Hepatocyte (in vitro differentiated cells): ENCODE results near the gene EFHD1. TPM values are rescaled to one million over a fixed set of nuclear protein-coding genes. Genes with fewer than 3 reads are reported as not detected.

Source experiments
- DNase-seq: peaks from one replicate; pipeline ENCODE4 v3.0.0-alpha.2; 2016; ENCODE audit warnings: low spot score
- H2AFZ ChIP-seq: fragments of 200-600 bp; sonication (generic); 2 replicates; pipeline ENCODE4 v1.6.0; 2016; ENCODE audit warnings: antibody characterized with exemption, mild to moderate bottlenecking
- H3K27ac ChIP-seq: fragments of 200-600 bp; sonication (generic); 2 replicates; pipeline ENCODE4 v1.5.1; 2016; ENCODE audit warnings: mild to moderate bottlenecking
- H3K27me3 ChIP-seq: fragments of 200-600 bp; sonication (generic); 2 replicates; pipeline ENCODE4 v1.6.1; 2016
- H3K36me3 ChIP-seq: fragments of 200-600 bp; sonication (generic); replicated peaks from 2 replicates; pipeline ENCODE4 v1.5.1; 2016; ENCODE audit warnings: low read depth; ENCODE audit not compliant: insufficient read depth
- H3K4me1 ChIP-seq: fragments of 200-600 bp; sonication (generic); 2 replicates; pipeline ENCODE4 v1.5.1; 2016; ENCODE audit warnings: mild to moderate bottlenecking, moderate library complexity; ENCODE audit not compliant: insufficient read depth
- H3K4me2 ChIP-seq: fragments of 200-600 bp; sonication (generic); 2 replicates; pipeline ENCODE4 v1.6.0; 2016
- H3K4me3 ChIP-seq: fragments of 200-600 bp; sonication (generic); 2 replicates; pipeline ENCODE4 v1.5.1; 2016; ENCODE audit warnings: mild to moderate bottlenecking
- H3K79me2 ChIP-seq: fragments of 200-600 bp; sonication (generic); 2 replicates; pipeline ENCODE4 v1.6.0; 2017; ENCODE audit warnings: mild to moderate bottlenecking
- H3K9me2 ChIP-seq: fragments of 200-600 bp; sonication (generic); replicated peaks from 2 replicates; pipeline ENCODE4 v1.6.0; 2017; ENCODE audit warnings: mild to moderate bottlenecking; ENCODE audit not compliant: insufficient read depth
- H3K9me3 ChIP-seq: fragments of 200-600 bp; sonication (generic); 2 replicates; pipeline ENCODE4 v1.5.1; 2016; ENCODE audit warnings: low read depth, mild to moderate bottlenecking
- H4K20me1 ChIP-seq: fragments of 200-600 bp; sonication (generic); 2 replicates; pipeline ENCODE4 v1.6.0; 2016; ENCODE audit warnings: mild to moderate bottlenecking; ENCODE audit not compliant: insufficient read depth, poor library complexity, severe bottlenecking
- EZH2 ChIP-seq: fragments of 200-600 bp; sonication (generic); IDR thresholded peaks from 2 replicates; pipeline ENCODE4 v1.6.1; 2016; ENCODE audit warnings: antibody characterized with exemption, mild to moderate bottlenecking, borderline replicate concordance
- EZH2phosphoT487 ChIP-seq: fragments of 200-600 bp; sonication (generic); IDR thresholded peaks from one replicate; pipeline ENCODE4 v1.6.1; 2018; ENCODE audit warnings: antibody characterized with exemption, mild to moderate bottlenecking, low read depth, moderate library complexity; ENCODE audit not compliant: unreplicated experiment, severe bottlenecking
- WGBS: methylation state at CpG from one replicate; pipeline ENCODE4 v1.1.6; 2016; ENCODE audit warnings: low lambda C conversion rate; ENCODE audit errors: missing lambda C conversion rate; 5-methylcytosine and 5-hydroxymethylcytosine counted together
- polyA plus RNA-seq: library from polyadenylated mRNA; unstranded; fragments of >200 nt; fragmentation: Nextera tagmentation; extraction: Ambion mirVana; gene quantifications from 2 replicates; pipeline ENCODE4 v1.2.1, GENCODE V29; 2016
- small RNA-seq: library from RNA; depleted of rRNA; stranded (forward); fragments of <200 nt; gene quantifications from one replicate; pipeline ENCODE3, GENCODE V24; 2014
- total RNA-seq: library from RNA; depleted of rRNA; stranded (reverse); fragments of >200 nt; gene quantifications from 2 replicates; pipeline ENCODE4 v1.2.3, GENCODE V29; 2014
- TF ChIP-seq, protein P1 (sequence below): fragments of 200-600 bp; sonication (generic); IDR thresholded peaks from 2 replicates; pipeline ENCODE4 v1.5.1; 2016; ENCODE audit warnings: antibody characterized with exemption, mild to moderate bottlenecking; ENCODE audit not compliant: poor library complexity

EFHD1 gene
- total and polyA plus RNA-seq, 2 experiments from 2014 or later, result 3.0 to 6.7 TPM

DNA sequence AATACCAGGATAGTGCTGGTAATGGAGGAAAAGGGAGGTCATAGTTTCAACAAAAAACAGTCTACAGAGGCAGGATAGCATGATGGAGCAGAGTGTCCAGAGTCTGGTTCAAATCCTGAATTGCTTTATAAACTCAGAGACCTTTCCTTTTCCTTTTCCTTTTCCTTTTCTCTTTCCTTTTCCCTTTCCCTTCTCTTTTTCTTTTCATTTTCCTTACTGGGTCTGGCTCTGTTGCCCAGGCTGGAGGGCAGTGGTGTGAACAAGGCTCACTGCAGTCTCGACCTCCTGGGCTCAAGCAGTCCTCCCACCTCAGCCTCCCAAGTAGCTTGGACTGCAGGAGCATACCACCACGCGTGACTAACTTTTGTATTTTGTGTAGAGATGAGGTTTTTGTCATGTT, 95.4 kb downstream of the EFHD1 start:
- no peaks in the 10 kb centered on the region for H3K36me3 ChIP-seq
- no peaks in the 10 kb centered on the region for H3K4me1 ChIP-seq
- 97% methylated on average over 3 of the region's 3 CpGs for WGBS
- no peak for DNase-seq
- TF ChIP-seq EZH2, result no peak
- TF ChIP-seq, protein P1, sequence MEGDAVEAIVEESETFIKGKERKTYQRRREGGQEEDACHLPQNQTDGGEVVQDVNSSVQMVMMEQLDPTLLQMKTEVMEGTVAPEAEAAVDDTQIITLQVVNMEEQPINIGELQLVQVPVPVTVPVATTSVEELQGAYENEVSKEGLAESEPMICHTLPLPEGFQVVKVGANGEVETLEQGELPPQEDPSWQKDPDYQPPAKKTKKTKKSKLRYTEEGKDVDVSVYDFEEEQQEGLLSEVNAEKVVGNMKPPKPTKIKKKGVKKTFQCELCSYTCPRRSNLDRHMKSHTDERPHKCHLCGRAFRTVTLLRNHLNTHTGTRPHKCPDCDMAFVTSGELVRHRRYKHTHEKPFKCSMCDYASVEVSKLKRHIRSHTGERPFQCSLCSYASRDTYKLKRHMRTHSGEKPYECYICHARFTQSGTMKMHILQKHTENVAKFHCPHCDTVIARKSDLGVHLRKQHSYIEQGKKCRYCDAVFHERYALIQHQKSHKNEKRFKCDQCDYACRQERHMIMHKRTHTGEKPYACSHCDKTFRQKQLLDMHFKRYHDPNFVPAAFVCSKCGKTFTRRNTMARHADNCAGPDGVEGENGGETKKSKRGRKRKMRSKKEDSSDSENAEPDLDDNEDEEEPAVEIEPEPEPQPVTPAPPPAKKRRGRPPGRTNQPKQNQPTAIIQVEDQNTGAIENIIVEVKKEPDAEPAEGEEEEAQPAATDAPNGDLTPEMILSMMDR, result no peak
- no peak for TF ChIP-seq EZH2phosphoT487
- no peaks in the 10 kb centered on the region for H3K9me3 ChIP-seq
- peaks cover 86% of the 10 kb centered on the region for H3K79me2 ChIP-seq
- no peak overlapping the region for H3K4me3 ChIP-seq
- H4K20me1 ChIP-seq, result peaks cover 56% of the 10 kb centered on the region
- no peak overlapping the region for H2AFZ ChIP-seq
- no peaks in the 10 kb centered on the region for H3K9me2 ChIP-seq
- no peak overlapping the region for H3K4me2 ChIP-seq
- H3K27me3 ChIP-seq, result no peaks in the 10 kb centered on the region
- no peak overlapping the region for H3K27ac ChIP-seq

- no peak overlapping the region for H3K4me3 ChIP-seq
- TF ChIP-seq, protein P1, result no peak
- no peak for TF ChIP-seq EZH2
- no peak for TF ChIP-seq EZH2phosphoT487
- H4K20me1 ChIP-seq, result peaks cover 42% of the 10 kb centered on the region
- H3K27me3 ChIP-seq, result no peaks in the 10 kb centered on the region
- H3K4me2 ChIP-seq, result no peak overlapping the region
- 84% methylated on average over 2 of the region's 2 CpGs for WGBS
- no peaks in the 10 kb centered on the region for H3K36me3 ChIP-seq
- H3K9me3 ChIP-seq, result no peaks in the 10 kb centered on the region
- no peaks in the 10 kb centered on the region for H3K4me1 ChIP-seq
- H2AFZ ChIP-seq, result no peak overlapping the region
- H3K27ac ChIP-seq, result no peak overlapping the region
- DNase-seq, result no peak
- H3K9me2 ChIP-seq, result no peaks in the 10 kb centered on the region
- H3K79me2 ChIP-seq, result peaks cover 74% of the 10 kb centered on the region
Measured at GRCh38 chr2:232731470-232731869, 98.1 kb downstream of the EFHD1 start.

Small RNA genes within 50 kb of the gene (small RNA-seq; reads per million reads assigned to genes)
- 0.34 reads per million, percentile 15 among the genes with 10 or more reads in this experiment for gene RN7SL359P

Other genes with a start within 250 kb of the EFHD1 start
- gene ALPG, start 226.8 kb upstream of the EFHD1 start, total RNA-seq, result 0.16 and 1.5 TPM in 2 replicates
- 0.08 and 0.86 TPM in 2 replicates for gene ALPG, start 226.8 kb upstream of the EFHD1 start, polyA plus RNA-seq
- gene ALPI, start 177.5 kb upstream of the EFHD1 start, total RNA-seq, result 3.9 and 4.1 TPM in 2 replicates
- gene ALPI, start 177.5 kb upstream of the EFHD1 start, polyA plus RNA-seq, result 2.7 and 3.5 TPM in 2 replicates
- 1.0 and 1.1 TPM in 2 replicates for gene ECEL1, start 145.8 kb upstream of the EFHD1 start, total RNA-seq
- 1.2 and 1.4 TPM in 2 replicates for gene ECEL1, start 145.8 kb upstream of the EFHD1 start, polyA plus RNA-seq
- gene PRSS56, start 113.2 kb upstream of the EFHD1 start, total RNA-seq, result not detected in 2 replicates
- not detected in 2 replicates for gene PRSS56, start 113.2 kb upstream of the EFHD1 start, polyA plus RNA-seq
- not detected in 2 replicates for gene CHRND, start 107.4 kb upstream of the EFHD1 start, total RNA-seq
- not detected in 2 replicates for gene CHRND, start 107.4 kb upstream of the EFHD1 start, polyA plus RNA-seq
- not detected in 2 replicates for gene CHRNG, start 93.9 kb upstream of the EFHD1 start, total RNA-seq
- gene CHRNG, start 93.9 kb upstream of the EFHD1 start, polyA plus RNA-seq, result not detected in 2 replicates
- 8.7 and 9.1 TPM in 2 replicates for gene TIGD1, start 83.0 kb upstream of the EFHD1 start, total RNA-seq
- gene TIGD1, start 83.0 kb upstream of the EFHD1 start, polyA plus RNA-seq, result 6.2 TPM in 2 replicates
- 76.9 and 97.3 TPM in 2 replicates for gene EIF4E2, start 82.9 kb upstream of the EFHD1 start, total RNA-seq
- gene EIF4E2, start 82.9 kb upstream of the EFHD1 start, polyA plus RNA-seq, result 122 and 124 TPM in 2 replicates
- gene GIGYF2, start 63.7 kb downstream of the EFHD1 start, total RNA-seq, result 63.6 and 69.4 TPM in 2 replicates
- gene GIGYF2, start 63.7 kb downstream of the EFHD1 start, polyA plus RNA-seq, result 28.3 and 29.8 TPM in 2 replicates
- gene KCNJ13, start 143.0 kb downstream of the EFHD1 start, total RNA-seq, result 56.6 and 69.1 TPM in 2 replicates
- 29.1 and 43.1 TPM in 2 replicates for gene KCNJ13, start 143.0 kb downstream of the EFHD1 start, polyA plus RNA-seq
- gene SNORC, start 236.7 kb downstream of the EFHD1 start, total RNA-seq, result 1.4 and 2.2 TPM in 2 replicates
- gene SNORC, start 236.7 kb downstream of the EFHD1 start, polyA plus RNA-seq, result 5.9 and 7.5 TPM in 2 replicates